Activated naive CD8-positive, alpha-beta T cell treated with anti-CD3 and anti-CD28 coated beads, Interleukin-2, amount 10 ng/mL, durations not matched to agents 7 days and 5 days (primary cell): ENCODE results near the gene PTPRC. TPM values are rescaled to one million over a fixed set of nuclear protein-coding genes. Genes with fewer than 3 reads are reported as not detected.
A peak's percentile ranks its signal among the peaks of the same experiment; 100 is the strongest.

ENCODE experiments used
- ATAC-seq: fragments of 150-1000 bp; cut with Tn5 transposase; one replicate; pipeline ENCODE4 v1.10.0; 2021; ENCODE audit warnings: low read depth, moderate library complexity
- POLR2A ChIA-PET: fragments of 350-600 bp; sonication (Branson Sonifier 250); formaldehyde crosslinking; loops from one replicate; lab custom pipeline; 2021; ENCODE audit warnings: antibody characterized with exemption; lab: Charles Lee
- DNase-seq: peaks from one replicate; pipeline ENCODE4 v3.0.0; 2021
- H3K27ac Mint-ChIP-seq: one replicate; pipeline ENCODE4 v1.8.0; 2022; ENCODE audit warnings: mild to moderate bottlenecking, mixed read lengths
- H3K27me3 Mint-ChIP-seq: one replicate; pipeline ENCODE4 v1.8.0; 2022; ENCODE audit warnings: mild to moderate bottlenecking, moderate library complexity, mixed read lengths
- H3K36me3 Mint-ChIP-seq: one replicate; pipeline ENCODE4 v1.8.0; 2021; ENCODE audit warnings: mild to moderate bottlenecking, mixed read lengths
- H3K4me1 Mint-ChIP-seq: one replicate; pipeline ENCODE4 v1.8.0; 2021; ENCODE audit warnings: mixed read lengths
- H3K4me3 Mint-ChIP-seq: one replicate; pipeline ENCODE4 v1.8.0; 2022; ENCODE audit warnings: mild to moderate bottlenecking, moderate library complexity, mixed read lengths
- H3K9me3 Mint-ChIP-seq: one replicate; pipeline ENCODE4 v1.8.0; 2021; ENCODE audit warnings: mixed read lengths
- total RNA-seq, 2 experiments: library from RNA; stranded (reverse); gene quantifications; one replicate each; pipeline ENCODE4 v1.2.3, GENCODE V29; 2021

The PTPRC gene
- total RNA-seq, 2 experiments from 2014 or later, result 828 to 854 TPM

DNA sequence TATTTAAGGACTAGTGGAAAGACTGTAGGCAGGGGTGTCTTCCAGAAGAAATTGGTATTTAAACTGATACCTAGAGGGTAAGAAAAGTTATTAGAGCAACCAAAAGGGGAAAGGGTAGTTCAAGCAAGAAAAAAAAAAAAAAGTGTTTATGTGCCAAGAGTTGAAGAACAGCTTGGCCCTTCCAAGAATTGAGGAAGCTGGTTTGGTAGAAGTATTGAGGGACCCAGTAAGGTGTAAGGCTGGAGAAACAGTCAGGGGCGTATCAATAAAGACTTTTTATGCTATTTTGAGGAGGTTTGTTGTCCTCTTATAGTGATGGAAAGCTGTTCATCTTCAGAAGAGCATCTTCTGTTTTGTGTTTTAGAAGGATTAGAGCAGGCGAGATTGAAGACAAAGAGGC is 108.3 kb downstream of the PTPRC start:
- Mint-ChIP-seq H3K36me3 (peaks cover 36% of the 10 kb centered on the region), H3K4me3 (no peak overlapping the region), H3K27ac (no peak overlapping the region), H3K4me1 (peaks cover 13% of the 10 kb centered on the region), H3K9me3 (no peaks in the 10 kb centered on the region), H3K27me3 (no peaks in the 10 kb centered on the region)
- POLR2A ChIA-PET, result interaction anchor here (0.7 kb wide), 1 partner anchor 88 kb away, joined by 3 read pairs; no protein-coding TSS in a partner anchor
- ATAC-seq, result peak; percentile 70
- no peak for DNase-seq

DNA sequence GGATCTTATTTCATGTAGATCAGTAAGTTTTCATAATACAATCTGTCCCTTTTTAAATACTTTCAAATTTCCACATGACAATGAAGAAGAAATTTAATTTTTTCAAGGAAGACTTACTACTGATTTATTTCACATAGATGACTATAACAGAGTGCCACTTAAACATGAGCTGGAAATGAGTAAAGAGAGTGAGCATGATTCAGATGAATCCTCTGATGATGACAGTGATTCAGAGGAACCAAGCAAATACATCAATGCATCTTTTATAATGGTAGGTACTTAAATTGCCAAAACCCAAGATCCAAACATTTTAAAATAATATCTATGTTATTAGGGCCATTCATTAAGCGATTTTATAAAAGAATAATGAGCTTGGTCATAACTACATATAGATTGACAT is 110.4 kb downstream of the PTPRC start:
- H3K4me3 Mint-ChIP-seq, result no peak overlapping the region
- no peak for DNase-seq
- H3K36me3 Mint-ChIP-seq, result peaks cover 29% of the 10 kb centered on the region
- no peak overlapping the region for H3K27ac Mint-ChIP-seq
- no peak for ATAC-seq
- no peaks in the 10 kb centered on the region for H3K27me3 Mint-ChIP-seq
- H3K9me3 Mint-ChIP-seq, result no peaks in the 10 kb centered on the region
- H3K4me1 Mint-ChIP-seq, result peaks cover 8% of the 10 kb centered on the region
- POLR2A ChIA-PET, result interaction anchor here (1.1 kb wide), 1 partner anchor 230 kb away, joined by 3 read pairs; no protein-coding TSS in a partner anchor

DNA sequence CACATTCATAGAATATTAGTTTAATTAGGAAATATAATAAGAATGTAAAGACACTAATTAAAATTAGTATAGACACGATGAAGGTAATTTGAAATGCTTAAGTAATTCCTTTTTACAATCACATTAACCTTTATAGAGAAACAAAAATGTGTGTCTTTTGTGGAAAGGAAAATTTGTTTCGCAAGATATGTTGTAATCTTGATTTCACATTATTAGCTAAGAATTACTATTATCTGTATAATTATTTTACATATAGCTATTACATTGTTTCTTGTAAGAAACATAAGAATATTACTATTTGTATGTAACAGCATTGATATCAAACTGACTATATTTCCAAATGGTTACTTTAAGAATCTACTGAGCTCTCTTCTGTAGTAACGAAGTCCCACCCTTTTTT is 111.2 kb downstream of the PTPRC start:
- POLR2A ChIA-PET, result interaction anchor here (1.1 kb wide), 1 partner anchor 231 kb away, joined by 3 read pairs; no protein-coding TSS in a partner anchor
- Mint-ChIP-seq H3K9me3 (no peaks in the 10 kb centered on the region), H3K27me3 (no peaks in the 10 kb centered on the region), H3K4me3 (no peak overlapping the region), H3K4me1 (peaks cover 8% of the 10 kb centered on the region), H3K27ac (no peak overlapping the region), H3K36me3 (peaks cover 35% of the 10 kb centered on the region)
- DNase-seq (no peak), ATAC-seq (no peak)

DNA sequence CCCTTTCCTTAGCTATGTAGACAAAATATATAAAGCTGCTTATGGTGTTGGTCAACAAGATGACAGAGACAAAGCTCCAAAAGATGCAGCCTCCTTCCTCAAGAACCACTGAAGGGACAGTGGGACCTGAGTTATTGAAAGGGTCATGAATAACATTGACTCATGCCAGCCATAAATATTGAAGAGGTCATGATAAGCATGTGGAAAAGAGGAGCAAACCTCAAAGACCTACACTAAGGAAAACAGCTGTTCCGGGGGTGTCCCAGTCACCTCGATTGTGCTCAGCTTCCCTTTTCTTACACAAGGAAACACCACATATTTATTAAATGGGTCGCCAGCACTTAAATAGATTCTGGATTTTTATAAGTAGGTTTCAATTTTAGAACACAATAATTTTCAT is 112.9 kb downstream of the PTPRC start:
- no peak overlapping the region for H3K4me3 Mint-ChIP-seq
- H3K36me3 Mint-ChIP-seq, result peaks cover 42% of the 10 kb centered on the region
- H3K27ac Mint-ChIP-seq, result no peak overlapping the region
- peaks cover 8% of the 10 kb centered on the region for H3K4me1 Mint-ChIP-seq
- H3K27me3 Mint-ChIP-seq, result no peaks in the 10 kb centered on the region
- DNase-seq (no peak), ATAC-seq (no peak)
- no peaks in the 10 kb centered on the region for H3K9me3 Mint-ChIP-seq
- POLR2A ChIA-PET, result no interaction called here

DNA sequence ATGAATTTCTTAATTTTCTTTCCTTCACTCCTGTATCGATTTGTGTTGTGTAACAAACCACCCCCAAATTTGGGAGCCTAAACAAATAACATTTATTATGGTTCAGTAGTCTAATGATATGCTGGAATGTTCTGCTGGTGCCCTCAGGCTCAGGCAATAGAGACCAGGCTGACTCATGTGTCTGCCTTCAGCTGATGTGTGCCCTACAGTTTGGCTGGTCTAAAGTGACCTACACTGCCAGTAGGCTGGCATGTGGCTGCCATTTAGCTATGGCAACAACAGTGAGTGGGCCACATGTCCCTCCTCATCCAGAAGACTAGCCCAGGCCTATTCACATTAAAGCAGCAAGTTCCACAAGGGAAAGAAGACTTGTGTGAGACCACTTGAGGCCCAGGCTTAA is 115.8 kb downstream of the PTPRC start:
- H3K4me3 Mint-ChIP-seq, result no peak overlapping the region
- no peaks in the 10 kb centered on the region for H3K9me3 Mint-ChIP-seq
- no peak for ATAC-seq
- peaks cover 40% of the 10 kb centered on the region for H3K36me3 Mint-ChIP-seq
- no peaks in the 10 kb centered on the region for H3K27me3 Mint-ChIP-seq
- peaks cover 7% of the 10 kb centered on the region for H3K4me1 Mint-ChIP-seq
- POLR2A ChIA-PET, result interaction anchor here (0.6 kb wide), 1 partner anchor 67 kb away, joined by 3 read pairs; no protein-coding TSS in a partner anchor
- no peak for DNase-seq
- H3K27ac Mint-ChIP-seq, result no peak overlapping the region

DNA sequence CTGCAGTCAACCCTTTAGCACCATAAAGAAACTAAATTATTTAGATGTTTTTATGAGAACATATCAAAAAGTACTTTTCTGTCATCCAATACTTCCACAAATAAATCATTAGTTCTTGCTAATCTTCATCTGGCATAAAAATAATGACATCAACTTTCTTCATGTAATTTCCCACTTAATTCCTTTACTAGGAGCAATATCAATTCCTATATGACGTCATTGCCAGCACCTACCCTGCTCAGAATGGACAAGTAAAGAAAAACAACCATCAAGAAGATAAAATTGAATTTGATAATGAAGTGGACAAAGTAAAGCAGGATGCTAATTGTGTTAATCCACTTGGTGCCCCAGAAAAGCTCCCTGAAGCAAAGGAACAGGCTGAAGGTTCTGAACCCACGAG is 116.9 kb downstream of the PTPRC start:
- H3K27me3 Mint-ChIP-seq, result no peaks in the 10 kb centered on the region
- H3K4me1 Mint-ChIP-seq, result peaks cover 5% of the 10 kb centered on the region
- H3K4me3 Mint-ChIP-seq, result no peak overlapping the region
- POLR2A ChIA-PET, result no interaction called here
- H3K9me3 Mint-ChIP-seq, result no peaks in the 10 kb centered on the region
- no peak for DNase-seq
- no peak for ATAC-seq
- H3K27ac Mint-ChIP-seq, result no peak overlapping the region
- peaks cover 45% of the 10 kb centered on the region for H3K36me3 Mint-ChIP-seq

DNA sequence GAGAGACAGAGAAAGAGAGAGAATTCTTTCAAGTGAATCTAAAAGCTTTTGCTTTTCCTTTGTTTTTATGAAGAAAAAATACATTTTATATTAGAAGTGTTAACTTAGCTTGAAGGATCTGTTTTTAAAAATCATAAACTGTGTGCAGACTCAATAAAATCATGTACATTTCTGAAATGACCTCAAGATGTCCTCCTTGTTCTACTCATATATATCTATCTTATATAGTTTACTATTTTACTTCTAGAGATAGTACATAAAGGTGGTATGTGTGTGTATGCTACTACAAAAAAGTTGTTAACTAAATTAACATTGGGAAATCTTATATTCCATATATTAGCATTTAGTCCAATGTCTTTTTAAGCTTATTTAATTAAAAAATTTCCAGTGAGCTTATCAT is 117.6 kb downstream of the PTPRC start:
- peaks cover 38% of the 10 kb centered on the region for H3K36me3 Mint-ChIP-seq
- POLR2A ChIA-PET, result no interaction called here
- ATAC-seq (no peak), DNase-seq (no peak)
- peaks cover 2% of the 10 kb centered on the region for H3K4me1 Mint-ChIP-seq
- no peaks in the 10 kb centered on the region for H3K27me3 Mint-ChIP-seq
- no peaks in the 10 kb centered on the region for H3K9me3 Mint-ChIP-seq
- H3K27ac Mint-ChIP-seq, result no peak overlapping the region
- no peak overlapping the region for H3K4me3 Mint-ChIP-seq

DNA sequence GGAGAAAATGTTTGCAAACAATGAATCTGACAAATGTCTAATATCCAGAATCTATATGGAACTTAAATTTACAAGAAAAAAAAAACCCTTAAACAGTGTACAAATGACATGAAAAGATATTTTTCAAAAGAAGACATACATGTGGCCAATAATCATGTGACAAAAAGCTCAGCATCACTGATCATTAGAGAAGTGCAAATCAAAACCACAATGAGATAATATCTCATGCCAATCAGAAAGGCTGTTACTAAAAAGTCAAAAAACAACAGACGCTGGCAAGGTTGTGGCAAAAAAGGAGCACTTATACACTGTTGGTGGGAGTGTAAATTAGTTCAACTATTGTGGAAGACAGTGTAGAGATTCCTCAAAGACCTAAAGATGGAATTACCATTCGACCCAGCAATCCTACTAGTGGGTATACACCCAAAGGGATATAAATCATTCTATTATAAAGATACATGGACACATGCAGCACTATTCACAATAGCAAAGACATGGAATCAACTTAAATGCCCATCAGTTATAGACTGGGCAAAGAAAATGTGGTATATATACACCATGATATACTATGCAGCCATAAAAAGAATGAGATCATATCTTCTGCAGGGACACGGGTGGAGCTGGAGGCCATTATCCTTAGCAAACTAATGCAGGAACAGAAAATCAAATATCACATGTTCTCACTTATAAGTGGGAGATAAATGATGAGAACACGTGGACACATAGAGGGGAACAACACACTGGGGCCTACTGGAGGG is 123.2 kb downstream of the PTPRC start:
- H3K4me1 Mint-ChIP-seq, result peaks cover 10% of the 10 kb centered on the region

DNA sequence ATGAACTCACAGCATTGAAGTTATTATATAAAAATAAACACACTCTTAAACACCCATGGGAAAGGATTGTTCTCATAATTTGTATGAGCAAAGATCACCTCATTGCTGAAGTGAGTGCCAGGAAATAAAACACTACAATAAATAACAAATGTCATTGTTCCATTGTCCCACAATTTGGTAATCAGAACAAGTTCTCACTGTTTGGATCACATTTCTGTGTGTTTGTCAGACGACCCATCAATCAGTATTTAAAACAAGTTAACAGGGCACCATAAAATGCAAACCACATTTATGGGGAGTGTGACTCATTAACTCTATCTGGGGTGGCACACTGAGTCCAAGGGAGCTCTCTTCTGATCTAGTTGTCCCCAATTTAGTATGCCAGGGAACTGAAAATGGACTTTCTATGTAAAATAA is 124.5 kb downstream of the PTPRC start:
- no peak for DNase-seq
- Mint-ChIP-seq H3K9me3 (no peaks in the 10 kb centered on the region), H3K4me1 (peaks cover 9% of the 10 kb centered on the region), H3K27ac (no peak overlapping the region), H3K27me3 (no peaks in the 10 kb centered on the region), H3K36me3 (peaks cover 12% of the 10 kb centered on the region), H3K4me3 (no peak overlapping the region)
- POLR2A ChIA-PET, result interaction anchor here (1.2 kb wide), 1 partner anchor 15 kb away, joined by 4 read pairs; no protein-coding TSS in a partner anchor
- ATAC-seq, result peak; percentile 48

More for the DNA sequence above, 123.2 kb downstream of the PTPRC start:
- DNase-seq (no peak), ATAC-seq (peak; percentile 22)
- Mint-ChIP-seq H3K4me3 (no peak overlapping the region), H3K27ac (no peak overlapping the region), H3K9me3 (no peaks in the 10 kb centered on the region), H3K36me3 (peaks cover 14% of the 10 kb centered on the region), H3K27me3 (no peaks in the 10 kb centered on the region)
- POLR2A ChIA-PET, result interaction anchor here (1.2 kb wide), 1 partner anchor 14 kb away, joined by 4 read pairs; no protein-coding TSS in a partner anchor

DNA sequence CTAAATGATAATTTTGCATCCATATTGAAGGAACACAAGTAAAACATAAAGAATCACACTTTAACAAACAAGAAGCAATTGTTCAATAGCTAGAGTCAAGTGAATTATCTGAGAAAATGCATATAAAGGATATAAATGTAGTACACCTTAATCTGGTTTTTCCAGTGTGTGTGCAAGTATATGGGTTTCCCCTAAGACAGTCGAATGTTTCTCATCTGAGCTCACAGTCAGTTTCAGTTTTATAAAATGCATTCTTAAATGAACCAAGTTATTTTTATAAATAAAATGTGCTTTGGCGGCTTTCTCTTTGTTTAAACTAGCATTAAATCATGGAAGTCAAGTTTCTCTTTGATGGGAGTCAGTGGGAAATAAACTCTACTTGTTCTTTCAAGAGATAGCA is 125.9 kb downstream of the PTPRC start:
- Mint-ChIP-seq H3K9me3 (no peaks in the 10 kb centered on the region), H3K27ac (no peak overlapping the region), H3K4me3 (peak overlapping the region; percentile 8), H3K4me1 (peaks cover 9% of the 10 kb centered on the region), H3K36me3 (peaks cover 9% of the 10 kb centered on the region), H3K27me3 (no peaks in the 10 kb centered on the region)
- ATAC-seq, result no peak
- DNase-seq, result no peak
- POLR2A ChIA-PET, result no interaction called here

DNA sequence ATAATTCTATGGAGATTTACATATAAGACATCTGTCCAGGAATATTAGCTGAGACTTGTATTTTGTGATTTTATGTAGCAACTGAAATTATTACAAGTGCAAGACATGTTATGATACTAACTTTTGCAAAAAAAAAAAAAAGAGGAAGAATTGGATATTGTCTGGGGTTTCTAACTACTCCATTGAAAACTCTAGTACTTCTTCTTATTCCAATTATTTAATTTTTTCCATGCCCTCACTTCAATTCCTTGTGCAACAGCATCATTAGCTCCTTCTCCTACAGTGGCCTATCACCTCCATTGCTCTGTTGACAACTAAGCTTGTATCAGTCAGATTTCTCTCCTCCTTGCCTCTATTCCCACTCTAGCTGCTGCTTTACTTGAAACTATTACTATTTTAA is 126.6 kb downstream of the PTPRC start:
- no peak for ATAC-seq
- H3K4me3 Mint-ChIP-seq, result no peak overlapping the region

DNA sequence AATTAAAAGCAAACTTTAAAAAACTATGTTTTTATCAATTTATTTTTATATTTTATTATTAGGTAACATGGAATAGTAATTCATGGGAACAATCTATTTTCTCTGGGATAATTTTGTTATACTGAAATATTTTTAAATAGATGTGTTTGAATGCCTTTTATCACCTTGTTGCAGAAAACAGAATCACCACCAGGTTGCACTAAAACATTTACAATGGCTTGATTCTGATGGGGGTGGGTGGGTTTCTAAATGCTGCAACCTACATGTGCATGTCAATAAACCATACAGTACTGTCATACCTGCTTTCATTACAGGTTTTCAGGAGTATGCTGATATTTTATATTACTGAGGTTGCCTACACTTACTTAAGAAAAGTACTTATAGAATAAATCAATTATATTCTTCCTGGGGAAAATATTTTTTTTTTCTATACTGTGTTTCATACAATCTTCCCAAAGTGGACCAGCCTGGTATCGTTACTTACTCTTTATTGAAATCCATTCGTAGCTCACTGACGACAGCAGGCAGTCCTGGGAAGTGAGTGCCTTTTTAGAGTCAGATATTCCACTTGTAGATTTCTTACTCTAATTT is 132.8 kb downstream of the PTPRC start:
- POLR2A ChIA-PET, result no interaction called here
- no peak for DNase-seq

More for the DNA sequence above, 126.6 kb downstream of the PTPRC start:
- DNase-seq, result no peak
- POLR2A ChIA-PET, result no interaction called here
- H3K9me3 Mint-ChIP-seq, result no peaks in the 10 kb centered on the region
- no peak overlapping the region for H3K27ac Mint-ChIP-seq
- H3K4me1 Mint-ChIP-seq, result peaks cover 9% of the 10 kb centered on the region
- peaks cover 3% of the 10 kb centered on the region for H3K36me3 Mint-ChIP-seq
- no peaks in the 10 kb centered on the region for H3K27me3 Mint-ChIP-seq

DNA sequence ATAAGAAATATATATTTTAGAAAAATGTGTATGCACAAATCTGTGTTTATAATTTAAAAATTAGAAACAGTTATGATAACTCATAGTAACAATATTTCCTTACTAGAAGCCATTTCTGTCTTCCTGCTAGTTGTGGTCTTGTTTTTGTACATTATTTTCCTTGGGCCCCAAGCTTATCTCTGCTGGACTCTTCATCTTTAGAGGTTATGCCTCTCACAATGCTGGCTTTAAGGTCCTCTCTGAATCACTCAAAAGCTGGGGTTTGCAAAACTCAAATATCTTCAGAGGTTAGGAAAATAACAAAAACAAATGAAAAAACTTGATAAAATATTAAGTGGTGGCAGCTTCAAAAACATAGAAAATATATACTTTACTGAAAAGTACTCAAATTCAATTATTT is 133.8 kb downstream of the PTPRC start:
- POLR2A ChIA-PET, result no interaction called here
- ATAC-seq (no peak), DNase-seq (no peak)
- H3K9me3 Mint-ChIP-seq, result no peaks in the 10 kb centered on the region
- H3K4me1 Mint-ChIP-seq, result peaks cover 11% of the 10 kb centered on the region
- no peaks in the 10 kb centered on the region for H3K27me3 Mint-ChIP-seq
- no peaks in the 10 kb centered on the region for H3K36me3 Mint-ChIP-seq
- no peak overlapping the region for H3K4me3 Mint-ChIP-seq
- H3K27ac Mint-ChIP-seq, result no peak overlapping the region

More for the DNA sequence above, 132.8 kb downstream of the PTPRC start:
- Mint-ChIP-seq H3K36me3 (peaks cover 1% of the 10 kb centered on the region), H3K9me3 (no peaks in the 10 kb centered on the region), H3K27ac (no peak overlapping the region), H3K4me1 (peaks cover 8% of the 10 kb centered on the region), H3K4me3 (no peak overlapping the region), H3K27me3 (no peaks in the 10 kb centered on the region)
- ATAC-seq, result no peak

DNA sequence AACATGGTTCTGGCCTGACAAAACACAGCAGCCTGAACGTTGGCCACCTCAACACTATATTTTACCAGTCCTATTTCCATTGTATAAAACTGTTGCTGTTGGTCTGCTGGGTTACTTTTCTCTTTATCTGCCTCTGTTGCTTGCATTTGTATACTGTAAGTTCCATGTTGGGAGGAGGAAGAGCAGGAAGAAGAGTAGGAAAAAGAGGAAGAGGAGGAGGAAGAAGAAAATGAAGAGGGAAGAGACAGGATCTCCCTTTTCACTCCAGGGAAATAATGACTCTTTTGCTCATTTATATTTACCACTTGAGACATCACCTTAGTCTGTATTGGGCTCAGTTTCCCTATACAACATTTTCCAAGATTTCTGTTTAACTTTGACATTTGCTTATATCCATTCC is 134.2 kb downstream of the PTPRC start:
- ATAC-seq (no peak), DNase-seq (no peak)
- Mint-ChIP-seq H3K27me3 (no peaks in the 10 kb centered on the region), H3K9me3 (no peaks in the 10 kb centered on the region), H3K36me3 (no peaks in the 10 kb centered on the region), H3K27ac (no peak overlapping the region), H3K4me1 (peaks cover 11% of the 10 kb centered on the region), H3K4me3 (no peak overlapping the region)
- POLR2A ChIA-PET, result no interaction called here
